Fibroblast of lung (primary cell): ENCODE results near the gene EVI5. TPM values are rescaled to one million over a fixed set of nuclear protein-coding genes. Genes with fewer than 3 reads are reported as not detected.
A peak's percentile ranks its signal among the peaks of the same experiment; 100 is the strongest.
"Not testable (repeated sequence)": the region's sequence is repeated elsewhere in the genome, so short reads cannot be mapped to it uniquely, and the experiment has no call there.

Experiments used
- DNase-seq, 2 donors: peaks; one replicate each; pipeline versions ENCODE4 v3.0.0 to v3.0.0-alpha.2; 2010; ENCODE audit warnings: low read depth in 2 of 2
- H2AFZ ChIP-seq: 2 replicates; pipeline ENCODE4 v1.5.1; 2012; ENCODE audit warnings: low read length, control low read depth, inconsistent platforms
- H3K27ac ChIP-seq: 2 replicates; pipeline ENCODE4 v1.5.1; 2011; ENCODE audit warnings: low read length, control low read depth; ENCODE audit not compliant: insufficient read depth
- H3K27me3 ChIP-seq: 2 replicates; pipeline ENCODE4 v1.5.1; 2011; ENCODE audit warnings: mild to moderate bottlenecking, low read length; ENCODE audit not compliant: control insufficient read depth, insufficient read depth
- H3K36me3 ChIP-seq: 2 replicates; pipeline ENCODE4 v1.5.1; 2011; ENCODE audit warnings: low read length; ENCODE audit not compliant: control insufficient read depth, insufficient read depth
- H3K4me1 ChIP-seq: 2 replicates; pipeline ENCODE4 v1.5.1; 2011; ENCODE audit warnings: low read length; ENCODE audit not compliant: control insufficient read depth, insufficient read depth; ENCODE audit errors: extremely low read depth
- H3K4me2 ChIP-seq: 2 replicates; pipeline ENCODE4 v1.5.1; 2011; ENCODE audit warnings: low read length, control low read depth; ENCODE audit not compliant: insufficient read depth; ENCODE audit errors: extremely low read depth
- H3K4me3 ChIP-seq, 4 experiments: fragments of 200-600 bp in 1 of 4; sonication (generic) in 1 of 4; replicated peaks in 1 of 4; 2 replicates each; pipeline ENCODE4 v1.5.1; 2011 to 2016; ENCODE audit warnings: low read length in 4 of 4, low read depth in 3 of 4, mild to moderate bottlenecking in 3 of 4, control low read depth in 2 of 4, inconsistent platforms in 1 of 4, mixed read lengths in 1 of 4; ENCODE audit not compliant: insufficient read depth in 1 of 4; ENCODE audit errors: control extremely low read depth in 1 of 4
- H3K79me2 ChIP-seq: 2 replicates; pipeline ENCODE4 v1.5.1; 2012; ENCODE audit warnings: mild to moderate bottlenecking, low read length, inconsistent platforms; ENCODE audit not compliant: control insufficient read depth, insufficient read depth
- H3K9ac ChIP-seq: 2 replicates; pipeline ENCODE4 v1.5.1; 2011; ENCODE audit warnings: mild to moderate bottlenecking, low read length, control low read depth; ENCODE audit not compliant: insufficient read depth
- H3K9me3 ChIP-seq: 2 replicates; pipeline ENCODE4 v1.5.1; 2012; ENCODE audit warnings: low read depth, low read length; ENCODE audit not compliant: control insufficient read depth, insufficient read depth
- H4K20me1 ChIP-seq: 2 replicates; pipeline ENCODE4 v1.5.1; 2011; ENCODE audit warnings: low read length; ENCODE audit not compliant: control insufficient read depth, insufficient read depth; ENCODE audit errors: extremely low read depth
- CTCF ChIP-seq, 2 donors: IDR thresholded peaks in 1 of 2; conservative IDR thresholded peaks in 1 of 2; 1 replicate in 1 of 2; 2 replicates in 1 of 2; pipeline ENCODE4 v1.5.1; 2011 to 2012; ENCODE audit warnings: low read length in 2 of 2, control low read depth in 1 of 2, inconsistent platforms in 1 of 2, low read depth in 1 of 2, mild to moderate bottlenecking in 1 of 2
- EZH2 ChIP-seq: IDR thresholded peaks from 2 replicates; pipeline ENCODE4 v1.5.1; 2012; ENCODE audit warnings: low read length, control low read depth, mild to moderate bottlenecking; ENCODE audit errors: missing control alignments
- polyA plus RNA-seq, 2 donors: library from polyadenylated mRNA; depleted of rRNA in 1 of 2; stranded (reverse) in 1 of 2; unstranded in 1 of 2; fragments of >200 nt; gene quantifications; 2 replicates each; pipeline ENCODE4 v1.2.1, GENCODE V29; 2011 to 2012; ENCODE audit warnings: missing spikeins in 1 of 2
- total RNA-seq: library from RNA; depleted of rRNA; stranded (reverse); fragments of >200 nt; gene quantifications from 2 replicates; pipeline ENCODE4 v1.2.1, GENCODE V29; 2014

EVI5 gene
- total and polyA plus RNA-seq, 2 donors (not counting 1 experiment from before 2014, with no cell fraction given): 32.5 to 48.1 TPM

GRCh38 chr1:92730476-92730875, 54.4 kb downstream of the EVI5 start:
- Histone ChIP-seq H3K4me2 (no peak overlapping the region), H3K36me3 (no peaks in the 10 kb centered on the region), H4K20me1 (no peaks in the 10 kb centered on the region), H3K9me3 (no peaks in the 10 kb centered on the region), H3K4me3 (no peak overlapping the region), H3K4me1 (no peaks in the 10 kb centered on the region), H3K9ac (no peak overlapping the region), H3K27me3 (no peaks in the 10 kb centered on the region), H3K27ac (no peak overlapping the region), H2AFZ (no peak overlapping the region), H3K79me2 (no peaks in the 10 kb centered on the region)
- TF ChIP-seq EZH2: no peak
- TF ChIP-seq CTCF (conservative IDR thresholded peaks at IDR 0.05 in 1 of 2, IDR thresholded peaks at IDR 0.05 in 1 of 2; ENCODE audit: low read depth in 1 of 2, low read length in 2 of 2): no peak
- no peak for DNase-seq

- Histone ChIP-seq H2AFZ (no peak overlapping the region), H3K27me3 (no peaks in the 10 kb centered on the region), H4K20me1 (no peaks in the 10 kb centered on the region)
These were observed 56.2 kb downstream of the EVI5 start for GRCh38 chr1:92728697-92729096.

GRCh38 chr1:92723713-92724112, 61.2 kb downstream of the EVI5 start:
- H4K20me1 ChIP-seq, H2AFZ ChIP-seq, H3K27ac ChIP-seq, H3K4me3 ChIP-seq, H3K4me2 ChIP-seq, H3K79me2 ChIP-seq, H3K27me3 ChIP-seq, H3K36me3 ChIP-seq, H3K9ac ChIP-seq, H3K9me3 ChIP-seq, H3K4me1 ChIP-seq: not testable (repeated sequence)
- peak in 1 of 2 donors; percentile 63 for DNase-seq

More at GRCh38 chr1:92728697-92729096, 56.2 kb downstream of the EVI5 start:
- Histone ChIP-seq H3K4me2 (no peak overlapping the region), H3K79me2 (no peaks in the 10 kb centered on the region), H3K36me3 (no peaks in the 10 kb centered on the region), H3K4me3 (no peak overlapping the region), H3K4me1 (no peaks in the 10 kb centered on the region), H3K9me3 (no peaks in the 10 kb centered on the region), H3K9ac (no peak overlapping the region), H3K27ac (no peak overlapping the region)
- DNase-seq: peak in 1 of 2 donors; percentile 66
- TF ChIP-seq CTCF (conservative IDR thresholded peaks at IDR 0.05 in 1 of 2, IDR thresholded peaks at IDR 0.05 in 1 of 2; ENCODE audit: low read depth in 1 of 2, low read length in 2 of 2): no peak
- TF ChIP-seq EZH2: no peak
